ENCODE data around the gene GDNF.
"Not testable (repeated sequence)": the region's sequence is repeated elsewhere in the genome, so short reads cannot be mapped to it uniquely, and the experiment has no call there.

Gene GDNF

DNA sequence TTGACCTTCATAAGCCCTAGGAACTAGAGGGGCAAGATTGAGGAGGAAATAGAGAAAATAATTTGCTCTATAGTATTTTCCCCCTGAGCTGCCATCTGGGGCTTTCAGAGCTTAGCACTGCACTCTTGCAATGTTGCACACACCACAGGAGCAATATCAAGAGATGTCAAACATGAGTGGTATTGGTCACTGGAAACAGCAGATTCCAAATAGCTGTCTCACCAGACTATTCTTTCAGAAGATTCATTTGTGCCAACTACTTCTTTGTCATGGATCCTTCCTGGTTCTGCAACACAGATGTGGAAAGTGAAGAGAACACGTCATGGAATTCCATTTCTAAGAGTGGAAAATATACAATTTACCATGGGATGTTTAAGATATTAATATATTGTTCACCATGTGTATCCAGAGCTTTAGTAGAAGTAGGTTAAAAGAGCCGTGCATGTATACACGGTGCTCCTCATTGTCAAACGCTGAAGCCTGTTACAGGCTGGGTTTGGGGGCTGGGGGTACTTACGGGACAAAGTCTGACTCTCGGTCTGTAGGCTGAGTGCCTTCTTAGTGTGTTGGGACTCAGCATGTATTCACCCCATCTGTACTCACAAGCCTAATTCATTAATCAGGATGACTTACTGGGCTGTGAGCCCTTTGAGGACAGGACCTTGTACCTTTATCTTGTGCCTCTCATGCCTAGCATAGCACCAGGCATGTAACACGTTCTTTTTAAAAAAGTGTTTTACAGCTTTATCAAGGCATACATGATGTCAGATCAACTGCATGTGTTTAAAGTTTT, 31.4 kb upstream of the GDNF start:
- H3K27ac ChIP-seq (ENCODE audit: low read depth in 2 of 2, low read length in 2 of 2), result no peak overlapping the region
- no peak overlapping the region for H3K9ac ChIP-seq (ENCODE audit: low read depth in 1 of 2, low read length in 2 of 2)
- H3K27me3 ChIP-seq (ENCODE audit: control insufficient read depth in 2 of 2, insufficient read depth in 2 of 2, low read length in 2 of 2), result no peaks in the 10 kb centered on the region
- no peaks in the 10 kb centered on the region for H3K4me1 ChIP-seq (ENCODE audit: control insufficient read depth in 2 of 2, insufficient read depth in 2 of 2, low read length in 2 of 2)
- no peaks in the 10 kb centered on the region for H3K9me3 ChIP-seq (ENCODE audit: control insufficient read depth in 2 of 2, low read length in 2 of 2)
- no peaks in the 10 kb centered on the region for H3K36me3 ChIP-seq (ENCODE audit: control insufficient read depth in 2 of 2, insufficient read depth in 2 of 2, low read length in 2 of 2)
- no peak overlapping the region for H3K4me3 ChIP-seq (ENCODE audit: low read length in 2 of 2)

DNA sequence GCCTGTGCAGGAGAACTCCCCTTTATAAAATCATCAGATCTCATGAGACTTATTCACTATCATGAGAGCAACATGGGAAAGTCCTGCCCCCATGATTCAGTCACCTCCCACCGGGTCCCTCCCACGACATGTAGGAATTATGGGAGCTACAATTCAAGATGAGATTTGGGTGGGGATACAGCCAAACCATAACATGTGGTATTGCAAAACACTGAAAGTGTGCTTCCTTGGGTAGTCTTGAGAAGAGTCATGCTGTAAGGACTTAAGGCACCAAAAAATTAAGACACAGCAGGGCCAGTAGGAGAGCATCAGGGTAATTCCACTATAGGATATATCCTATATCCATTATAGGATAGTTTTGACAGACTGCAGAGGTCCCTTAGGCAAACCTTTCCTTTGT, 29.4 kb upstream of the GDNF start:
- Histone ChIP-seq H3K9ac (ENCODE audit: low read depth in 1 of 2, low read length in 2 of 2) (no peak overlapping the region), H3K36me3 (ENCODE audit: control insufficient read depth in 2 of 2, insufficient read depth in 2 of 2, low read length in 2 of 2) (no peaks in the 10 kb centered on the region), H3K27me3 (ENCODE audit: control insufficient read depth in 2 of 2, insufficient read depth in 2 of 2, low read length in 2 of 2) (no peaks in the 10 kb centered on the region), H3K4me3 (ENCODE audit: low read length in 2 of 2) (no peak overlapping the region), H3K4me1 (ENCODE audit: control insufficient read depth in 2 of 2, insufficient read depth in 2 of 2, low read length in 2 of 2) (no peaks in the 10 kb centered on the region), H3K9me3 (ENCODE audit: control insufficient read depth in 2 of 2, low read length in 2 of 2) (no peaks in the 10 kb centered on the region), H3K27ac (ENCODE audit: low read depth in 2 of 2, low read length in 2 of 2) (no peak overlapping the region)

DNA sequence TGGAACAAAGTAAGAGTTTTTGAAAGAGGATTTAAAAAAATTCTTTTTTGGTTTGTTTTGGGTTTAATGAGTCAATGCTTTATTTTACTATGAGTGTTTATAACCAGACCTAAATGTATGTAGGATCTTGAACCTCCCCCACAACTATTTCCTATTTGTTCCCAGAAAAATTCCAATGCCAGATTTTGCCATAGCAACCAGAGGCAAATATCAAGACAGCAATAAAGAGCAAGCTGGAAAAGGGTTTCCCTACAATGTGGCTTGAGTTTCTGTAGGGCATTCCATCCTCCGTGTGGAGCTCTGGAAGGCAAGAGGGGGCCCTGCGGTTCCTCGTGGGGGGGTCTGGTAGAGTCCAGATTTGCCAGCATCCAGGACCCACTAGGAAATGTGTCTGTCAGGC, 27.8 kb upstream of the GDNF start:
- H3K9ac ChIP-seq (ENCODE audit: low read depth in 1 of 2, low read length in 2 of 2), result no peak overlapping the region
- no peak overlapping the region for H3K4me3 ChIP-seq (ENCODE audit: low read length in 2 of 2)
- no peaks in the 10 kb centered on the region for H3K9me3 ChIP-seq (ENCODE audit: control insufficient read depth in 2 of 2, low read length in 2 of 2)
- H3K4me1 ChIP-seq (ENCODE audit: control insufficient read depth in 2 of 2, insufficient read depth in 2 of 2, low read length in 2 of 2), result no peaks in the 10 kb centered on the region
- H3K36me3 ChIP-seq (ENCODE audit: control insufficient read depth in 2 of 2, insufficient read depth in 2 of 2, low read length in 2 of 2), result no peaks in the 10 kb centered on the region
- no peaks in the 10 kb centered on the region for H3K27me3 ChIP-seq (ENCODE audit: control insufficient read depth in 2 of 2, insufficient read depth in 2 of 2, low read length in 2 of 2)
- H3K27ac ChIP-seq (ENCODE audit: low read depth in 2 of 2, low read length in 2 of 2), result no peak overlapping the region

GRCh38 chr5:37862907-37863306, 23.1 kb upstream of the GDNF start:
- H3K9me3 ChIP-seq (ENCODE audit: control insufficient read depth in 2 of 2, low read length in 2 of 2); H3K4me3 ChIP-seq (ENCODE audit: low read length in 2 of 2); H3K9ac ChIP-seq (ENCODE audit: low read depth in 1 of 2, low read length in 2 of 2); H3K36me3 ChIP-seq (ENCODE audit: control insufficient read depth in 2 of 2, insufficient read depth in 2 of 2, low read length in 2 of 2); H3K4me1 ChIP-seq (ENCODE audit: control insufficient read depth in 2 of 2, insufficient read depth in 2 of 2, low read length in 2 of 2); H3K27ac ChIP-seq (ENCODE audit: low read depth in 2 of 2, low read length in 2 of 2); H3K27me3 ChIP-seq (ENCODE audit: control insufficient read depth in 2 of 2, insufficient read depth in 2 of 2, low read length in 2 of 2): not testable (repeated sequence)

DNA sequence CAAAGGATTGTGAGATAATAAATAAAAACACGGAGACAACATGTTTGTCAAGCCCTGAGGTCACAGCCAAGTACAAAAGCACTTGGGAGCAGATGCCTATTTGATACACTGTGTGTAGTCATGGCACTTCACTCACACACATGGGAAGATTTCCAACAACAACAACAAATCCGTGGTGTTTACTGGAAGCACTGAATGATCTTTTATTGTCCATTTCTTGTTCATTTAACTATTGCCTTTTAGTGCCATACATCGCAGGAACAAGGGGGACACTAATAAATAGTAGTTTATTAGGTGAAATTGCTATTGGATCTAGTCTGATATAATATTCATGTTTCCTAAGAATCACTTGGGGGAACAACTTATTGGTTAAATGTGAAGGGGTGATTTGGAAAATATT, 20.4 kb upstream of the GDNF start:
- Histone ChIP-seq H3K27me3 (ENCODE audit: control insufficient read depth in 2 of 2, insufficient read depth in 2 of 2, low read length in 2 of 2) (no peaks in the 10 kb centered on the region), H3K9me3 (ENCODE audit: control insufficient read depth in 2 of 2, low read length in 2 of 2) (no peaks in the 10 kb centered on the region), H3K27ac (ENCODE audit: low read depth in 2 of 2, low read length in 2 of 2) (no peak overlapping the region)

GRCh38 chr5:37859805-37860204, 20.0 kb upstream of the GDNF start:
- Histone ChIP-seq H3K27ac (ENCODE audit: low read depth in 2 of 2, low read length in 2 of 2) (no peak overlapping the region), H3K9me3 (ENCODE audit: control insufficient read depth in 2 of 2, low read length in 2 of 2) (no peaks in the 10 kb centered on the region), H3K4me3 (ENCODE audit: low read length in 2 of 2) (no peak overlapping the region), H3K9ac (ENCODE audit: low read depth in 1 of 2, low read length in 2 of 2) (no peak overlapping the region), H3K36me3 (ENCODE audit: control insufficient read depth in 2 of 2, insufficient read depth in 2 of 2, low read length in 2 of 2) (no peaks in the 10 kb centered on the region), H3K4me1 (ENCODE audit: control insufficient read depth in 2 of 2, insufficient read depth in 2 of 2, low read length in 2 of 2) (no peaks in the 10 kb centered on the region), H3K27me3 (ENCODE audit: control insufficient read depth in 2 of 2, insufficient read depth in 2 of 2, low read length in 2 of 2) (no peaks in the 10 kb centered on the region)

More for the DNA sequence above, 20.4 kb upstream of the GDNF start:
- no peaks in the 10 kb centered on the region for H3K4me1 ChIP-seq (ENCODE audit: control insufficient read depth in 2 of 2, insufficient read depth in 2 of 2, low read length in 2 of 2)
- H3K36me3 ChIP-seq (ENCODE audit: control insufficient read depth in 2 of 2, insufficient read depth in 2 of 2, low read length in 2 of 2), result no peaks in the 10 kb centered on the region
- H3K9ac ChIP-seq (ENCODE audit: low read depth in 1 of 2, low read length in 2 of 2), result no peak overlapping the region
- no peak overlapping the region for H3K4me3 ChIP-seq (ENCODE audit: low read length in 2 of 2)

- Histone ChIP-seq H3K9me3 (ENCODE audit: control insufficient read depth in 2 of 2, low read length in 2 of 2) (no peaks in the 10 kb centered on the region), H3K4me1 (ENCODE audit: control insufficient read depth in 2 of 2, insufficient read depth in 2 of 2, low read length in 2 of 2) (no peaks in the 10 kb centered on the region)
These were observed 18.4 kb upstream of the GDNF start for GRCh38 chr5:37858250-37858649.

DNA sequence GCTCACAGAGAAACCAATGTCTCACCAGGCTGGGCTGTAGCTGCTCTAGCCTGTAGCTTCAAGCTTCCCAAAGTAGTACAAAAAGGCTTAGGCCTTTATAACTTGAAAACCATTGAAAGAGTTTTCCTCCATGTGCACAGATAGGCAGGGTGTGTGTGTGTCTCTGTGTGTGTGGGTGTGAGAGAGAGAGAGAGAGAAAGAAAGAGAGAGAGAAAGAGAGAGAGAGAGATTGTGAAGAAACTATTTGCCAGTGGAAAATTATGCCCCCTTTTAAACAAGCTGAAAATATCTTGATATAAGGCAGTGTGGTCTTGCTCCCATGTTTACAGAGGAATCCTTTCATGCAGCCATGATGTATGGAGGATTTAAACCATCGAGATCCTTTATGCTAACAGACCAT, 17.9 kb upstream of the GDNF start:
- Histone ChIP-seq H3K9me3 (ENCODE audit: control insufficient read depth in 2 of 2, low read length in 2 of 2) (no peaks in the 10 kb centered on the region), H3K4me3 (ENCODE audit: low read length in 2 of 2) (no peak overlapping the region), H3K27me3 (ENCODE audit: control insufficient read depth in 2 of 2, insufficient read depth in 2 of 2, low read length in 2 of 2) (no peaks in the 10 kb centered on the region), H3K27ac (ENCODE audit: low read depth in 2 of 2, low read length in 2 of 2) (no peak overlapping the region), H3K36me3 (ENCODE audit: control insufficient read depth in 2 of 2, insufficient read depth in 2 of 2, low read length in 2 of 2) (no peaks in the 10 kb centered on the region), H3K9ac (ENCODE audit: low read depth in 1 of 2, low read length in 2 of 2) (no peak overlapping the region), H3K4me1 (ENCODE audit: control insufficient read depth in 2 of 2, insufficient read depth in 2 of 2, low read length in 2 of 2) (no peaks in the 10 kb centered on the region)

More at GRCh38 chr5:37858250-37858649, 18.4 kb upstream of the GDNF start:
- Histone ChIP-seq H3K4me3 (ENCODE audit: low read length in 2 of 2) (no peak overlapping the region), H3K9ac (ENCODE audit: low read depth in 1 of 2, low read length in 2 of 2) (no peak overlapping the region), H3K36me3 (ENCODE audit: control insufficient read depth in 2 of 2, insufficient read depth in 2 of 2, low read length in 2 of 2) (no peaks in the 10 kb centered on the region), H3K27ac (ENCODE audit: low read depth in 2 of 2, low read length in 2 of 2) (no peak overlapping the region), H3K27me3 (ENCODE audit: control insufficient read depth in 2 of 2, insufficient read depth in 2 of 2, low read length in 2 of 2) (no peaks in the 10 kb centered on the region)

- H3K27ac ChIP-seq (ENCODE audit: low read depth in 2 of 2, low read length in 2 of 2), result no peak overlapping the region
- no peaks in the 10 kb centered on the region for H3K9me3 ChIP-seq (ENCODE audit: control insufficient read depth in 2 of 2, low read length in 2 of 2)
- H3K4me3 ChIP-seq (ENCODE audit: low read length in 2 of 2), result no peak overlapping the region
- no peaks in the 10 kb centered on the region for H3K27me3 ChIP-seq (ENCODE audit: control insufficient read depth in 2 of 2, insufficient read depth in 2 of 2, low read length in 2 of 2)
- no peak overlapping the region for H3K9ac ChIP-seq (ENCODE audit: low read depth in 1 of 2, low read length in 2 of 2)
- no peaks in the 10 kb centered on the region for H3K36me3 ChIP-seq (ENCODE audit: control insufficient read depth in 2 of 2, insufficient read depth in 2 of 2, low read length in 2 of 2)
- no peaks in the 10 kb centered on the region for H3K4me1 ChIP-seq (ENCODE audit: control insufficient read depth in 2 of 2, insufficient read depth in 2 of 2, low read length in 2 of 2)
These were observed 15.6 kb upstream of the GDNF start for GRCh38 chr5:37855438-37855837.

DNA sequence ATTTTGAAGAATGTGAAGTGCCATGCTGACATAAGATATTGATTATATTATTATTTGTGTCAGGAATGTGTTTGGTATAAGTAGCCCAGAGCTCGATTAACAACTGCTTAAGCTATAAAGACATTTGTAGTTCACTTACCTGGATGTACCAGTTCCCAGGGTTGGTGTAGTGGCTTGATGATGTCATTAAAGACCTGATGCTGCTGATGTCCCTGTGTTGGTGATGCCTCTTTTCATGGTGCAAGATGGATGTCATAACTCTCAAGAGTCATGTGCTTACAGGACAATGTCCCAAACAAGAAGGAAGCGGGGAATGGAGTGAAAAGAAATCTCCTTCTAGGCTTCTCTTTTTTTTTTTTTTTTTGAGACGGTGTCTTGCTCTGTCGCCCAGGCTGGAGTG, 11.5 kb upstream of the GDNF start:
- no peak overlapping the region for H3K27ac ChIP-seq (ENCODE audit: low read depth in 2 of 2, low read length in 2 of 2)

More for the DNA sequence above, 11.5 kb upstream of the GDNF start:
- H3K9ac ChIP-seq (ENCODE audit: low read depth in 1 of 2, low read length in 2 of 2), result no peak overlapping the region
- no peak overlapping the region for H3K4me3 ChIP-seq (ENCODE audit: low read length in 2 of 2)
- no peaks in the 10 kb centered on the region for H3K27me3 ChIP-seq (ENCODE audit: control insufficient read depth in 2 of 2, insufficient read depth in 2 of 2, low read length in 2 of 2)
- no peaks in the 10 kb centered on the region for H3K36me3 ChIP-seq (ENCODE audit: control insufficient read depth in 2 of 2, insufficient read depth in 2 of 2, low read length in 2 of 2)
- H3K4me1 ChIP-seq (ENCODE audit: control insufficient read depth in 2 of 2, insufficient read depth in 2 of 2, low read length in 2 of 2), result no peaks in the 10 kb centered on the region
- H3K9me3 ChIP-seq (ENCODE audit: control insufficient read depth in 2 of 2, low read length in 2 of 2), result no peaks in the 10 kb centered on the region

All from mucosa of rectum (tissue), 2 donors.